G401 (cell line): ENCODE data around the gene CELSR1. TPM values are rescaled to one million over a fixed set of nuclear protein-coding genes. Genes with fewer than 3 reads are reported as not detected.

Experiments used
- DNase-seq: peaks from one replicate; pipeline ENCODE4 v3.0.0-alpha.2; 2015; ENCODE audit warnings: low spot score
- in situ Hi-C: cut with HindIII; loops from 2 replicates; pipeline ENCODE4 v1.10.0; 2016; ENCODE audit warnings: low sequenced_read_pairs, mixed read lengths
- total RNA-seq: library from RNA; depleted of rRNA; stranded (reverse); fragments of >200 nt; shearing (Covaris generic); gene quantifications from 2 replicates; pipeline ENCODE4 v1.2.3, GENCODE V29; 2014; rRNA removed

CELSR1 gene, protein sequence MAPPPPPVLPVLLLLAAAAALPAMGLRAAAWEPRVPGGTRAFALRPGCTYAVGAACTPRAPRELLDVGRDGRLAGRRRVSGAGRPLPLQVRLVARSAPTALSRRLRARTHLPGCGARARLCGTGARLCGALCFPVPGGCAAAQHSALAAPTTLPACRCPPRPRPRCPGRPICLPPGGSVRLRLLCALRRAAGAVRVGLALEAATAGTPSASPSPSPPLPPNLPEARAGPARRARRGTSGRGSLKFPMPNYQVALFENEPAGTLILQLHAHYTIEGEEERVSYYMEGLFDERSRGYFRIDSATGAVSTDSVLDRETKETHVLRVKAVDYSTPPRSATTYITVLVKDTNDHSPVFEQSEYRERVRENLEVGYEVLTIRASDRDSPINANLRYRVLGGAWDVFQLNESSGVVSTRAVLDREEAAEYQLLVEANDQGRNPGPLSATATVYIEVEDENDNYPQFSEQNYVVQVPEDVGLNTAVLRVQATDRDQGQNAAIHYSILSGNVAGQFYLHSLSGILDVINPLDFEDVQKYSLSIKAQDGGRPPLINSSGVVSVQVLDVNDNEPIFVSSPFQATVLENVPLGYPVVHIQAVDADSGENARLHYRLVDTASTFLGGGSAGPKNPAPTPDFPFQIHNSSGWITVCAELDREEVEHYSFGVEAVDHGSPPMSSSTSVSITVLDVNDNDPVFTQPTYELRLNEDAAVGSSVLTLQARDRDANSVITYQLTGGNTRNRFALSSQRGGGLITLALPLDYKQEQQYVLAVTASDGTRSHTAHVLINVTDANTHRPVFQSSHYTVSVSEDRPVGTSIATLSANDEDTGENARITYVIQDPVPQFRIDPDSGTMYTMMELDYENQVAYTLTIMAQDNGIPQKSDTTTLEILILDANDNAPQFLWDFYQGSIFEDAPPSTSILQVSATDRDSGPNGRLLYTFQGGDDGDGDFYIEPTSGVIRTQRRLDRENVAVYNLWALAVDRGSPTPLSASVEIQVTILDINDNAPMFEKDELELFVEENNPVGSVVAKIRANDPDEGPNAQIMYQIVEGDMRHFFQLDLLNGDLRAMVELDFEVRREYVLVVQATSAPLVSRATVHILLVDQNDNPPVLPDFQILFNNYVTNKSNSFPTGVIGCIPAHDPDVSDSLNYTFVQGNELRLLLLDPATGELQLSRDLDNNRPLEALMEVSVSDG (N-terminal part only)
- total RNA-seq, result 5.5 and 10.1 TPM in 2 replicates

DNA sequence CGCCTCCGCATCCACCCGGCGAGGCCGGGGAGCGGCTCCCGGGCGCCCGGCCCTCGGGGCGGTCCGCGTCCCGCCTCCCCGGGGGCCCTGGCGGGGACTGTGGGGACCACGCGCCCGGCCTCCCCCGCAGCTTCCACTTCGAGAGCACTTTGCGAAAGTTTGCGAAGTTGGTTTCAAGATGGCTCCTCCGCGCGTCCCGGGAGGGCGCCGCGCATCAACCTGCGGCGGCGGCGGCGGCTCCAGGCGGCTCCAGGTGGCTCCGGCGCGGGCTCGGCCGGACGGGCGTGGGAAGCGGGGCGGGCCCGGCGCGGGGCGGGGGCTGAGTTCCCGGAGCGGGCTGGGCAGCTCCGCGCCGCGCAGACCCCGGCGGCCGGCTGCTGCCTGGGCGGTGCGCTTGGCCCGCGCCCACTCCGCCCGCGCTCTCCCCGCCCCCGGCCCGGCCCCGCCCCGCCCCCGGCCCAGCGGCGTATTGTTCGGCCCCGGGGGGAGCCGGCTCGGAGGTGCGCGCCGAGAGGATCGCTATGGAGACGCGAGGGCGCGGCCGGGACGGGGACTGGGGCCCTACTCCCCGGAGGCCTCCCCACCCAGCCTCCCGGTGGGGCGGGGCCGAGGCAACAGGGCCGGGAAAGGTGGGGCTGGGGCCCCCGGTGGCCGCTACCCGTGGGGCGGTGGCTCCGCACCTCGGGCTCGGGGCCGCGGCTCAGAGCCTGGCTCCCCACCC lies at the start of gene CELSR1:
CELSR1 (minus strand) TSS at position 396 of the 721 bp plus-strand sequence. CDS start 450 bp downstream, outside the sequence.
- DNase-seq, result no peak
- in situ Hi-C loops, result no loop called here

DNA sequence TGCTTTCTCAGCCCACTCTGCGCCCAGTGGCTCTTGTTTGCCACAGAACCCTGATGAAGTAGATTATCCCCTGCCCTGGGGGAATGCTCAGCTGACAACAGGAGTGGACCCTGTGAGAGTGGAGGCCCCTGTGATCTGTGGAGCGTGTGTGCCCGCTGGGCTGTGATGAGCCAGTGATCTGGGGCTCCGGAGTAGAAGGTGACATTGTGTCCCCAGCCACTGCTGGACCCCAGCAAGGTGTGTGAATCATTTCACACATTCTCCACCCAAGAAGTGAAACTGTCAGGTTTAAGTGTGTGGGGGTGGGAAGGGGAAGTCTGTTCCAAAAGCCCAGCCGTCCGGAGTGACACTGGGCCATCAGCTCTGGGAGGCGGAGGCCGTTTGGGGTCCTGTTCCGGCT lies 49.6 kb upstream of the CELSR1 start:
- in situ Hi-C loops, result no loop called here
- DNase-seq, result no peak

DNA sequence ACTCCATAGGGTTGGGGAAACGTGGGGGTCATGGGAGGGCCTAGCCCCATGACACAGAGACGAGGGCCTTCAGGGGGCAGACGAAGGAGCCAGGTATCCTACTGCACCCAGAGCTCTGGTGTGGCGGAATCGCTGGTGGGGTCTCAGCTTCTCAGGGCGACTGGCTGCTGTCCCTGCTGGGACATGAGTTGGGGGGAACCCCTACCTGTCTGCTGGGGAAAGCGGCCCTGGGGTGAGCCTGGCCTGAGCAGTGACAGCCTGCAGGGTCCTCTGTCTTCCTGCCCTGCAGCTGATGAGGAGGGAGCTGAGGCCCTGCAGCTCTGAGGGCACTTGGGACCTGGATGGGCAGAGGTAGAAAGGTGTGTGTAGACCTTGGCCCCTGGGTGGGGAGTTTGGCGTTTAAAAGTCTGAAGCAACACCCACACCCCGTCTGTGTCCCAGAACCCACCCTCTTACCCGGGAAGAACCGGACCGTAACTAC lies 49.2 kb upstream of the CELSR1 start:
- in situ Hi-C loops, result no loop called here

DNA sequence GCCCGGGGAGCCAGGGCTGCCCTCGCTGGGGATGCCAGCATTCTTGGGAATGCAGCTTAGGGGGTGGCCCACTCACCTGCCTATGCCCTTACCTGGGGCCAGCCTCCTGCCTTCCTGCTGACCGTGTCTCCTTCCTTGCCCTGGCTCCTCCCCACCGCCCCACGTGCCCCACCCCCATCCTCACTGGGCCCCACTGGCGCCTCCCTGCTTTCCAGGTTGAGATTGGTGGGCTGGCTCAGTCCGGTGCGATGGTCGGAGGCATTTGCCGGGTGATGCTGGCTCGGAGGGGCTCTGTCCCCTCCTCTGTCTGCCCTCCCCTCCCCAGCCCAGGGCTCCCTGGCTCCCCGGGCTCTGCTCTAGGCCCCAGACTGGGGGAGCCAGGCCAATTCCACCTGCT lies 48.7 kb upstream of the CELSR1 start:
- in situ Hi-C loops, result no loop called here
- DNase-seq, result no peak

More for the DNA sequence above, 49.2 kb upstream of the CELSR1 start:
- DNase-seq, result no peak

GRCh38 chr22:46585340-46586122 lies 48.1 kb upstream of the CELSR1 start:
- DNase-seq, result no peak
- in situ Hi-C loops, result no loop called here

DNA sequence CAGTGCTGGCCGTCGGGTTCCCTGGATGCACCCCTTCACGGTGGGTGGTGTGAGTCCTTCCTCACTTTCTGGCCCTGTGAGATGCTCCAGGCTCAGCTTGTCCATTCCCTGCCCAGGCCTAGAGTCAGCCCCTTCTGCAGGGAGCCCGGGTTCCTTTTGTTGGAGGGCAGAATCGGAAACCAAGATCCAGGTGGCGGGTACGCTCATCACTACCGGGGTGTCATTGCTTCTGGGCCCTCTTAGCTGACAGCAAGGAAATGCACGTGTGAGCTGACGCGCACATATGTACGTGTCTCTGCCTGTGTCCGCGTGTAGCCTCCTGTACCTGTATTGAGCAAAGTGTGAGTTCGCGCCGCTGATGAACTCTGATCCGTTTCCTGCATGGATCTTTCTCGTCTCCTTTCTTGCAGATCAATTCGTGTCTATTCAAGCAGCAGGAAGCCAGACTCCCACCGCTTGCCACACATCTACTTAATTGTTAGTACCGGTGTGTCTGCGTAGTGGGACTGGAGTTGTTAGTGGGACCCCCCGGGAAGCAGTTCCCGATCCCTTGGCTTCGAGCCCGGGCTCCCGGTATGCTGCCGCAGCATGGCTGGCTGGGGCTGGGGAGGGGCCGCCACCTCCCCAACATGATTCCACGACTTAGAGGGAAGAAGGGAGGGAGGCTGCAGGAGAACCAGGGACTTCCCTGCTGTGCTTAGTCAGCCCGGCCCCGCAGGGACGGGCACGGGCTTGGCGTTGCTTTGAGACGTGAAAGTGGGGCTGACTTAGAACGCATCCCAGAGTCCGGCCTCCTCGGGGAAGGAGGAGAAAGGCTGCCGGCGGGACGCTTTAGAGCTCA lies 46.9 kb upstream of the CELSR1 start:
- in situ Hi-C loops, result no loop called here
- no peak for DNase-seq

DNA sequence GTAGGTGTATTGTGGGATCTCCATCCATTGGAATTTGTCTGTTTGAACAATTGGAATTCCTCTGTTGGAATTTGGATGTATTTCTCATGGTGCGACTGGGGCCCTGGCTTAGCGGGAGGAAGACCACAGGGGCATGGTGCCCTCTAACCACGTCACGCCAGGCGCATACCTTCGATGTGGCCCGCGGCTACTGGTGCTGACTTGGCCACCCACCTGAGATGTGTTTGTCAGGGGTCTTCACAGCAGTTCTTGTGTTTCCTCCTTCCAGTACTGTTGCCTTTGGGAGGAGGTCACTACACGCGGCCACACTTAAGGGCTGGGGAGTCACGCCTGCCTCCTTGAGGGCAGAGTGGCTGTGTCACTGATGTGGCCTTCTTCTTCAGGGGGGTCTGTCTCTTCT lies 46.2 kb upstream of the CELSR1 start:
- no peak for DNase-seq

DNA sequence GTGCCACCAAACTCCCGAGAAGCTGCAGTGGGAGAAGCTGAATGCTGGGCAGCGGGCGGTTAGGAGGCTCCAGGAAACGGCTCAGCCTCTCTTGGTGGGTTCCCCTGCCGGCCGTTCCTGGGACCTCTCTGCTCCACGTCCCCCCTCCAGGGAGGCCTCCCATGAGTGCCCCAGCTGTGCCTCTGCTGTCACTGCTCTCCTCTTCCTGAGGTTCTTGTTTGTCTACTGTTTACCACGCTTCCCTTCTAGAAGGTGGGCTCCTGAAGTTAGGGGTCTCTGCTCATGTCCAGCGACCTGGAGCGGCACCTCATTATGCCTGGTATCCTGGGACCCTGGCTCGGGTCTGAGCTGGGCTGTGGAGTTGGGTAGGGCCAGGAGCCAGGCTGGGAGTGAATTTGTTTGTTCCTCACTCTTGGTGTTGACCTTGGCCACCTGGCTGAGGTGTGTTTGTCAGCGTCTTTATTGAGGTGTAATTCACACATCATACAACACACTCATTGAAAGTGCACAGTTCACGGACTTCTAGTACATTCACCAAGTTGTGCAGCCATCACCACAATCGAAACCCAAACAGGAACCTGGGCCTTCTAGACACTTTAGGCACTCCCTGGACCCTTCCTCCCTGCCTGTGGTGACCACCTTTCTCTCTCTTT lies 45.0 kb upstream of the CELSR1 start:
- in situ Hi-C loops, result no loop called here

More for the DNA sequence above, 46.2 kb upstream of the CELSR1 start:
- in situ Hi-C loops, result no loop called here

DNA sequence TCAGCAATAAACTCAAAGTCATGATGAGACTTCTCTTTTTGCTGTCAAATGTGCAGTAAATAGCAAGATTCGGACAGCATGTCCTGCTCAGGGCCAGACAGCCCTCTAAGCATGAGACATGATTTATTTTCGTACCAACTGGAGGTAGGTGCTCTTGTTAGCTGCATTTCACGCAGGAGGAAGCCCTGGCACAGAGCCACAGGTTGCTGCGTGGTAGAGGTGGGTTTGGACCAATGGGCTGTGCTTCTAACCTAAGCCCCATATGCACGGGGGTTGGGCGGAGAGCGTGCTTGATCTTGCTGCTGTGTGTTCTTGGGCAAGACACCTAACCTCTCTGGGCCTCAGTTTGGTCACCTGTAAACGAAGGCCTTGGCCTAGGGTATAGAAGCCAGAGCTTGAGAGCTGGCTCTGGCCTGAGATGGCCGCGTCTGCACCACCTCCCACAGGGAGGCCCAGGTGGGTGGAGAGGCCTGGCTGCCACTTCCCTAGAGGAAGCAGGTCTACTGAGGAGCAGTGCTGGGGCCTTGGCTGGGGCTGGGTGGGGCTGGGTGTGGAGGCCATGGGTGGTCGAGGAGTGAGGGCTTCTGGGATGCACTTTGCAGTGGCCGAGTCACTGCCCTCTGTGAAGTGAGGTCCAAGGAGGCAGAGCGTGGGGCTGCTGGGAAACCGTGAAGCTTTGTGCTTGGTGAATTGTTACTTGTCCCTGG lies 44.3 kb upstream of the CELSR1 start:
- DNase-seq, result no peak
- in situ Hi-C loops, result no loop called here

More for the DNA sequence above, 45.0 kb upstream of the CELSR1 start:
- no peak for DNase-seq

DNA sequence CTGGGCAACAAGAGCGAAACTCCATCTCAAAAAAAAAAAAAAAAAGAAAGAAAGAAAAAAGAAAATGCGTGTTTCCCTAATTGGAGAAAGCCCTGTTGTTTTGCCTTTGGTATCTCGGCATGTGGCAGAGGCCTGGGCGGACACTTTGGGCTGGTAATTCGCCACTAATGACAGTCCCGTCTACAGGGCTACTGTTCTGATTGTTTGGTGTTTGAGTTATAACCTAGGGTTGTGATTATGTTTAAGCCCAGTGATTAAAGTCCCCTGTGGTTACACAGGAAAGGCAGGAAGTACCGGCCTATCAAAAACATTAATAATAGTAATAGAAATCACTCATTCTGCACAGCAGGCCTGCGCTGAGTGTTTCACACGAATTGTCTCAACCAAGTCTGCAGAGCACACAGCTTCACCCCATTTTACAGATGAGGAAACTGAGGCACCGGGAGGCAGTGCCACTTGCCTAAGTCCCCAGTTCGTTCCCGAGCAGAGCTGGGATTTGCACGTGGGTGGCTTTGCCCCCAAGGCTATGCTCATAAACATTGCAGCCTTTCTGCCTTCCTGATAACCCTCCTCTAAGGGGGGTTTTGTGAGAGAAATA lies 43.6 kb upstream of the CELSR1 start:
- in situ Hi-C loops, result no loop called here
- no peak for DNase-seq

GRCh38 chr22:46579751-46580449 lies 42.5 kb upstream of the CELSR1 start:
- DNase-seq, result no peak

GRCh38 chr22:46578824-46579561 lies 41.6 kb upstream of the CELSR1 start:
- DNase-seq, result no peak
- in situ Hi-C loops, result no loop called here

More at GRCh38 chr22:46579751-46580449, 42.5 kb upstream of the CELSR1 start:
- in situ Hi-C loops, result no loop called here

DNA sequence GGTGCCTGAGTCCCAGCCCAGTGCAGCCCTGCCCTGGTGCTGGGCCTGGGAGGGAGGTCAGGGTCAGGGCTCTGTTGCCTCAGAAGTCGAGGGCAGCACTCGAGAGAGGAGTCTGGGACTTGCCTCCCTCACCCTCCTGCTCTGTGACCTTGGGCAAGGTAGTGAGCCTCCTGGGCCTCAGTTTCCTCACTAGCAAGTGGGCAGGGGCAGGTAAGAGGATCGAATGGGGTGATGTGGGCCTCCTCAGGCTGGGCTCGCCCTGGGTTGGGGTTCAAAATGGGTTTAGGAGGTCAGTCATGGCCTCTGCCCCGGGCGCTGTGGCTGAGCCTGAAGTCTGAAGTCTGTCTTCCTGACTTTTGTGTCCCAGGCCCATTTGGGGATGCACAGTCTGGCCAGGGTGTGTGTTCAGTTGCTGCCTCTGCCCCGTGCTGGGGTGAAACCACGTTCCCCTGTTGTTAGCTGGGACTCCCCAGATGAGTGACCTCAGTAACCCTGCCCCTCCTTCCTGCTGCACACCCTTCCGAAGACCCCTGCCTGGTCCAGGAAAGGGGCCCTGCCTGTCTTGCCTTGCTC lies 40.9 kb upstream of the CELSR1 start:
- DNase-seq, result no peak
- in situ Hi-C loops, result no loop called here
